Stimulated activated CD8-positive, alpha-beta memory T cell treated with anti-CD3 and anti-CD28 coated beads, Interleukin-2, amount 100 ng/mL, for 1 hour (primary cell): ENCODE results near the gene CDH4.

Source experiments
- DNase-seq, 2 donors: peaks; one replicate each; pipeline ENCODE4 v3.0.0-alpha.2; 2020; ENCODE audit warnings: low read depth in 2 of 2

CDH4 gene

DNA sequence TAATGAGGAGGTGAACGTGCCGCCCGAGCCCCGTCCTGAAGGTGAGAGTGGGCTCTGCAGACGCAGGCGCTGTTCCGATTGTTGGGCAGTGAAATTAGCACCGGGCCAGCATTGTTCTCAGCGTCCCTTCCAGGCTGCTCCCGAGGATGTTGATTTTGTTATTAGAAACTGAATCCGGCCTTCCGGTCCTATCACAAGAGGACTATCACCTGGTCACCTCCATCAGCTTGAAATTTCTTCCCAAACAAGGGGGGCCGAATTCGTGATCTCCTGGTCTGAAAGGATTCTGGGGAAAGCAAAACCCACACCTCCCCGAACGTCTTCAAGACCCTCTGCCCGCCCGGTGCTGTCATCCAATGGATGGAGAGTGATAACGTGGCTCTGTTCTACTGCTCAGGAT, 627.6 kb downstream of the CDH4 start:
- DNase-seq = no peak

DNA sequence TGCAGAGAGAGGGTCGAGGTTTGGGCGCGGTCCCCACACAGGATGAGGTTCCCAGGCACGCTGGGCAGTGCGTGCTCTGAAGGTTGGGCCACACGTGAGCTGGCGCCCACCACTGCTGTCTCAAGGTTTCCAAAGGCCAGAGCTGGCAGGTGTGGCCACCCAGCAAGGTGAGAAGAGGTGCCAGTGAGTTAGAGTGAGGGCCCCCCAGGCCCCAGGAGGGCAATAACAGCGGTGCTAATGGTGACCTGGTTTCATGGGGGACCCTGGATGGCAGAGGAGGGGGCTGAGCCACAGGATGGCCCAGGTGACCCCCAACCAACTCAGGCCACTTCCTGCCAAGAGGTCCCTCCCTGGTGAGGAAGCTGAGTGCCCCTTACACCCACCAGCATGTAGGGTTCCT, 628.6 kb downstream of the CDH4 start:
- no peak for DNase-seq

DNA sequence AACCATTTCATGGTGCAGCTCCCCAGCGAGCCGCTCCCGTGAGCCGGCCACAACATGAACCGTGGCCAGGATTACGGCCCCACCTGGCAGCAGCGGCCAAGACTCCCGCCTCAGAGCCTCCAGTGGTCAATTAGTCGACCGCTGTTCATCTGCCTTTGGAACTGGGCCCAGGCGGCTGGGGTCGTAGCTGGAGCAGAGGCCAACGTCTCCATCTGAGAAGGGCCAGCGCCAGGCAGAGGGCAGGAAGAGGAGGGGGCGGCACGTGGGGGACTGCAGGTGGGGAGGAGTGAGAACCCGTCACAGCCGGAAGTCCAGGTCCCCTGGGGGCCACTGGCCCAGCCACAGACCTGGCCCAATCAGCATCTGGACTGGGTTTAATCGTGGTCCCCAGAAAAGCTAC, 629.4 kb downstream of the CDH4 start:
- no peak for DNase-seq

DNA sequence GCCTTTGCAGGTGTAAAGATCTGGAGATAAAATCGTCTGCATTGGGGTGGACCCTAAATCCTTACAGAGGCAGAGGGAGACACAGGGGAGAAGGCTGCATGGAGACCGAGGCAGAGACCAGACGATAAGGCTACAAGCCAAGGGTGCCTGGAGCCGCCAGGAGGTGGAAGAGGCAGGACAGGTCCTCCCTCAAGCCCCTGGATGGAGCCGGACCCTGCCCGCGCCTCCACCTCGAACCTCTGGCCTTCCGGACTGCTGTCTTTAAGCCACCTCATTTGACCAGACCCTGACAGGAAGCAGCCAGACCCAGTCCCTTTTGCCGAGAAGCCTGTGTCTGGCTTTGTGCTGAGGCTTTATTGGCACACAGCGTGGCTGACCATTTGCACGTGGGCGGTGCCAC, 629.8 kb downstream of the CDH4 start:
- no peak for DNase-seq

DNA sequence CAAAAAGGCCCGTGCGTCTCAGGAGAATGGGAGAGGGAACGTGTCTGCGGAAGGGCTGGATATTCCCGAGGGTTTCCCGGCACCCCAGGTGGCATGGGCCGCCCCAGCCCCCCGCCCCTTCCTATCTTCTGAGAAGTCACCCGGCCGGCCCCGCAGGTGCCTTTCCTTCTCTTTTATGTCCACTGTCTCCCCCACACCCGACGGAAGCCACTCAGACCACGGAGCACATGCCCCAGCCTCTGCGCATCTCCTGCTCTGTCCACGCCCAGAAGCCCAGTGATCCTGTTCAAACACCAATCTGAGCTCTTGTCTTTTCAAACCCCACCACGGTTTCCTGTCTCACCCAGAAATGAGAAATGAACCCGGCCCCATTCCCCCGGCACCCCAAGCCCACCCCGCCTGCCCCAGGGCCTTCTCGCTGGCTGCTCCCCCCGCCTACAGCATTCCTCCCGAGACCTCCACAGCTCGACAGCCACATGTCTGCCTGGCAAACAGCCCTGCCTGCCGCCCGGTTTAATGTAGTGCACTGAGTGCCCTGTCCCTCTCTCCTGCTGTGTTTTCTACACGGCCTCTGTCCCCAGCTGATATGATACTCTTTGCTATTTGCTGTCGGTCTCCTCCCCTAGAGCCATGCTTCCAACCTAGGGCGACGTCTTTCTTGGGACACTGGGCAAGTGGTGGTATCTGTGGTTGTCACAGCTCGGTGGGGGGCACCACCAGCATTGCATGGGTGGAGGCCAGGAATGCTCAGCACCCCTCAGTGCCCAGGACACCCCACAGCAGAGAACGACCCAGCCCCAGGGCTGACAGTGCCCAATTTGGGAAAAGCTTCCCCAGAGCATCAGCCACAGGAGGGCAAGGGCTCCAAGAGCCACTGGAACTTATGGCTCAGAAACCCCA, 630.9 kb downstream of the CDH4 start:
- no peak for DNase-seq

DNA sequence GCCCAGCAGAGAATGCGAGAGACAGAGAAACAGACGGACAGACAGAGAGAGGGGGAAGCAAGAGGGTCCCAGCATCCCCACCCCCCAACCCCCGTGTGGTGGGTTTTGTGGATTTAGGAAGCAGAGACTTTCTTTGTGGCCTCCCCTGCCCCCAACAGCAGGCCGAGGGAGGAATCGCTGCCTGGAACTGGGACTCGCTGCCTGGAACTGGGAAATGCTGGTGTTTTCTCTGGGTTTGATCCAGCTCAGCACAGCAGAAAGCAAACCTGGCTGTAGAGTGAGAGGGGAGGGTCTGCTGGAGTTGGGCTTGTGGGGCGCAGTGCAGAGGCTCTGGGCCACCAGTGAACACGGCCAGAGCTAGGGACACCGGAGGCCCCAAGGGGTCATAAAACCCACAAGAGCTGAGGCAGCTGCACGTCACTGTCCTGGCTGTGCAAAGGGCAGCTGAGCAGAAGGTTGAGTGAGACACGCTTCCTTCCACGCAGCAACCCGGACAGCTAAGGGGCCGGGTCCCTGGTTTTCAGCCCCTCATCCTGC, 631.9 kb downstream of the CDH4 start:
- DNase-seq = no peak

DNA sequence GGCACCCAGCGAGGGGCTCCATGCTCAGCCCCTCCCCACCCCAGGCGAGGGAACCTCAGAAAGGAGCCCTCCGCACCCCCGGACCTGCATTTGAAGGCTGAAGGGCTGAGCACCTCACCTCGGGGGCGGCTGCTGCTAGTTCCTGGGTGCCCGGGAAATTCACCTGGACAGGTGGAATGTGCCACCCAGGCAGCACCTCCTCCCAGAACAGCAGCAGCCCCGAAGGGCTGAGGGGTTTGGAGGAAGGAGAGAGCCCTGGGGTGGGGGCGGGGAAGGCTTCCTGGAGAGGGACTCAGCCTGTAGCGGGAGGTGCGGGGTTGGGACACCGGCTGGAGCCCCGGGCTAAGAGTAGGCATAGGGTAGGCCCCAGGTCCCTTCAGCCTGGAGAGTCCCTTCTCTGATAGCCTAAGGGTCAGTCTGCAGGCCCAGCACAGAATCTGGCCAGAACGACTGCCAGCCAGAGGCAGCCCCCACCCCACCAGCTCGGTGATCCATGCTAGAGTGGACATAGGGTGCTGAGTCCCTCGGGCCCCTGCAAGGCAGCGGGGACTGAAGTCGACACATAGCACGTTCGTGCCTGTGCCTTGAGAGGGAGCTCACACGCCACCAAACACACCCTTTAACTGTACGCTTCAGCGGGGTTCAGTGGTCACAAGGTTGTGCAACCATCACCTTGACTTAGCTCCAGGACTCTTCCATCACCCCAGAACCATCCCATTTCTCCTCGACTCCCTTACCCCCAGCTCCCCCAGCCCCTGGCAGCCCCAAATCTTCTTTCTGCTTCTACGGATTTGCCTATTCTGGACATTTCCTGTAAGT, 632.7 kb downstream of the CDH4 start:
- no peak for DNase-seq

DNA sequence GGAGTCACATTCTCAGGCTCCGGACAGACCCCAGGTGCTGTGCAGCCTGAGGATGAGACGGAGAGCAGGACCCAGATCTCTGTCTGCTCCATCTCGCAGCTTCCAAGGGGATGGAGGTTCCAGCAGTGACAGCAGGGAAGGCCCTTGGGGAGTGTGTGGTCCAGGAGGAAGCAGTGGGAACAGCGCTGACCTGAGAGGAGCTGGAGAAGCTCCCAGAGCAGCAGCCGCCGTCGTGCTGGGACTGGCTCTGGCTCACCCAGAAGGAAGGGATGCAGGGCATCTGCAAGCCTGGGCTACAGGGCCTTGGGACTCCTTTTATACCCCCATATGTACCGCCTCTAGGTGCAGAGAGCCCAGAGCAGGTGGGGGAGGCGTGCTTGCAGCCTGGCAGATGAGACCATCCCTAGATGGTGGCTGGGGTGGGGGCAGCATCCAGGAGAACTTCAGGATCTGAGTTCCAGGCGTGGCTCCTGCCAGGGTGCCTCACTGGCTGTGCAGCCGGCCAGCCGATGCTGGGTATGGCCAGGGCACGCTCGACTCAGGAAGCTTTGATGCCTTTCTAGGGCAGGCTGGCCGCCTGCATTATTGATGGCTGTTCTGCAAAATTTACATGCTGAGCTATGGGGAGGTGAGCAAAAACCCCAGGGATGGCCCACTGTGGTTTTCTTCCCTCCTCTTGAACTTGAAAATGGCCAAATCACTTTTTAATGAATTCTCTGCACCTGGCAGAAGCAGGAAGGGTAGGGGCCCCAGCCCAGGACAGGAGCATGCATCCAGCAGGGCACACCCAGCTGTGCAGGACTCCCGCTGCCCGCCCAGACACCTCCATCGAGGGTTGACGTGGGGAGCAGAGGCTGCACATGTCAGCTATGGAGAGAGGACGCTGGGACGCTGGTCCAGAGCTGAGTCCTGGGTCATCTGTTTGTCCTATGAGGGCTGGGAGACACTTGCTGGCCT, 634.0 kb downstream of the CDH4 start:
- DNase-seq = no peak

DNA sequence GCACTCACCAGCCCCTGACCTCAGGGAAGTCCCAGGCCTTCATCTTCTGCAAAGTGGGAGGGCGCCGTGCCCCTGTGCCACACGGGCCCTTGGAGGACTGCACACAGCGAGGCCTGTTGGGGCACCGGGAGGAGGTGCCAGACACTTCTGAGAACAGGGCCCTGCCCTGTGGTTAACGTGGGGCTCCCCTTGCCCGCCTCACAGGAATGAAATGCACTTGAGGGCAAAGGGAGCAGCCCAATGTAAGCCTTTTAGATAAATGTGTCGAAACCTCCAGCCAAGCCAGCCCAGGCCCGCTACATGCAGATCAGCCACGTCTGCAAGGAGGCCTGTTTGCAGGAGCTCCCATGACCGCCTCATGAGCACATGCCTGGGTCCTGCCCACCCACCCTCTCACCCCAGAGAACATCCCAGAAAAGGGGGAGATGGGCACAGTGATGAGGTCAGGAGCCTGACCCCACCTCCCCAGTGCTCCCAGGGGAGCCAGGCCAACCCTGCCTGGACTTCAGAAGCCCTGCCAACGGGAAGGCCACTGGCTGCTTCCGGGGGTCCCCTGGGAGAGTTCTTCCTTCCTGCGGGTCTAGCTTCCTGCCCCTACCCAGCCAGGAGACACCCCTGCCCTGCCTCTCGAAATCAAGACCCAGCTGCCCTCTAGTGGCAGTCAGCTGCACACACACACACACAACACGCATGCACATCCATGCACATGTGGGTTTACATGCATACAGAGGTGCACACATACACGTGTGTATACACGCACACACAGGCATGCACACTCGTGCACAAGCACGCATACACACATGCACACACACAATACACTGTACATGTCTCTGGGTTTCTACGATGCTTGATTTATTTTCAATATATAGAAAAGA, 634.9 kb downstream of the CDH4 start:
- no peak for DNase-seq

DNA sequence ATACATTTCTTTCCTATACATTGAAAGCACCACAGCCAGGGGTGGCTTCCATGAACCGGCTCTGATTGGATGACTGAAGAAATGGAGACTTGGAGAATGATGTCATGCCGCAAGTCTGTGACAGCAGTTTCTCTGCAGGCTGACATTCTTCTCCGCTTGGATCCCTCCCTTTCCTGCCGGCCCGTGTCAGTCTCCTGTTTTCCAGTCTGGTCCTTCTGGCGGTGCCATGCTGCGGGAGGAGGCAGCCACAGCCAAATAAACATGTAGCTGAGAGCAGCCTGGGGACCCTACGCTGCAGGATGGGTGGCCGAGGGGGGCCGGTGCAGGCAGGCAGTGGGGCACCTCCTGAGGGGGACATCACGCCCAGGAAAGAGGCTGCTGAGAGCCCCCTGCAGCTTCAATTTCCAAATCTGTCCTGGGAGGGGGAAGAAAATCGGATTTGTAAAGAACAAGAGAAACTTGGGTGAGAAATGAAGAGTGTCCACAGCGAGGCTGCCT, 635.6 kb downstream of the CDH4 start:
- no peak for DNase-seq

DNA sequence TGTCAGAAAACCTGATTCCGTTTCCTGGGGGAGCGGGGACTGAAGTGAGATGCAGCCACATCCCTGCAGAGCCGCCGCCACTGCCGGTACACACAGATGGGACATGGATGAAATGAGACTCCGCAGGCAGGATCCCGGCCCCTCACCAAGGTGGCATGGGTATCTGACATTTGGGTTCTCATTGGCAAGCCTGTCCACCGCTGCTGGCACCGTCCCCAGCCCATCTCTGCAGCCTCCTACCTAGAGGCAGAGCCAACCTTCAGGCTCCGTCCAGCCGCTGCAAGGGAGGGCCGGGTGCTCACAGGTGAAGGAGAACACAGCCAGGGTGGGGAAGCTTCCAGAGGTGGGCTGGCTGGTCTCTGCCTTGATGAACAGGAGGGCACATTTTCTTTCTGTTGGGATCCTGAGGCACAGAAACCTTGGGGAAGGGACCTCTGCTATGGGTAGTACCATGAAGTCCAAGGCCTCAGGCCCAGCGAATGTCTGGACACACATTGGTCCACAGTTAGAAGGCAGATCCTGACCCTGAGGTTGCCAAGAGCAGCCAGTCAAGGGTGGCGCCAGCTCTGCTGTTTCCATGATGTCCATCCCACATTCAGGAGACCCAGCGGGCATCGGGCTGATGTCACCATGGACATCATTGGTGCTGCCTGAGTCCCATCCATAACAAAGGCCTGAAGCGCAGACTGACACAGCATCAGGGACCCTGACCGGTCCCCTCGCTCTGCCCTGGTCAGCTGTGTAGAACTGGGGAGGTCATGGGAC, 636.2 kb downstream of the CDH4 start:
- no peak for DNase-seq

DNA sequence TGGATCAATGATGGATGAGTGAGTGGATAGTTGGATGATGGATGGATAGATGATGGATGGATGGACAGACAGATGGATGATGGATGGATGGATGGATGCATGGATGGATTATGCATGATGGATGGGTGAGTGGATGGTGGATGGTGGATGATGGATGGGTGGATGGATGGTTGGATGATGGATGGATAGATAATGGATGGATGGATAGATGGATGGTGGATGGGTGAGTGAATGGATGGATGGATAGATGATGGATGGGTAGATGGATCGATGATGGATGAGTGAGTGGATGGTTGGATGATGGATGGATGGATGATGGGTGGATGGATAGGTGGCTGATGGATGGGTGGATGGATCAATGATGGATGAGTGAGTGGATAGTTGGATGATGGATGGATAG, 637.6 kb downstream of the CDH4 start:
- DNase-seq = no peak

DNA sequence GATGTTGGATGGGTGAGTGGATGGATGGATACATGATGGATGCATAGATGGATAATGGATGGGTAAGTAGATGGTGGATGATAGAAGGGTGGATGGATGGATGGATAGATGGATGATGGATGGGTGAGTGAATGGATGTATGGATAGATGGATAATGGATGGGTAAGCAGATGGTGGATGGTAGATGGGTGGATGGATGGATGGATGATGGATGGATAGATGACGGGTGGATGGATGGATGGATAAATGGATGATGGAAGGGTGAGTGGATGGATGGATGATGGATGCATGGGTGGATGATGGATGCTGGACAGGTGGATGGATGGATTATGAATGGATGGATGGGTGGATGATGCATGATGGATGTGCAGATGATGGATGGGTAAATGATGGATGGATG, 638.1 kb downstream of the CDH4 start:
- no peak for DNase-seq

DNA sequence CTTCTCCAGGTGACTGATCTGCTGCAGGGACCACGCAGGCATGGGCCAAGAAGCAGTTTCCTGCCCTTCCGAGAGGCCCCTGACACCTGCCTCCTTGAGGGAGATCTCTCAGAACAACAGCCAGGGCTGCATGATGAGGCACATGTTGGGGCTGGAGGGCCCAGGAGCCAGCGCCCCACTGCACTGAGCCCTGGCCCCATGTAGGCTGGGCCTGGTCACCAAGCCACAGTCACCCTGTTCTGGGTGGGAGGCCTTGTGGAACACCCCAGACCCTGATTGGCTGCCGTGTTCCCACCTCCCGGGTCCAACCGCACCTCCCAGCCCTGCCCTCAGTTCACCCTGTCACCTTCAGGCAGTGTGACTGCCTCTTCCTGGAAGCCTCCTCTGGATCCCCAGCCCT, 639.4 kb downstream of the CDH4 start:
- DNase-seq = no peak

DNA sequence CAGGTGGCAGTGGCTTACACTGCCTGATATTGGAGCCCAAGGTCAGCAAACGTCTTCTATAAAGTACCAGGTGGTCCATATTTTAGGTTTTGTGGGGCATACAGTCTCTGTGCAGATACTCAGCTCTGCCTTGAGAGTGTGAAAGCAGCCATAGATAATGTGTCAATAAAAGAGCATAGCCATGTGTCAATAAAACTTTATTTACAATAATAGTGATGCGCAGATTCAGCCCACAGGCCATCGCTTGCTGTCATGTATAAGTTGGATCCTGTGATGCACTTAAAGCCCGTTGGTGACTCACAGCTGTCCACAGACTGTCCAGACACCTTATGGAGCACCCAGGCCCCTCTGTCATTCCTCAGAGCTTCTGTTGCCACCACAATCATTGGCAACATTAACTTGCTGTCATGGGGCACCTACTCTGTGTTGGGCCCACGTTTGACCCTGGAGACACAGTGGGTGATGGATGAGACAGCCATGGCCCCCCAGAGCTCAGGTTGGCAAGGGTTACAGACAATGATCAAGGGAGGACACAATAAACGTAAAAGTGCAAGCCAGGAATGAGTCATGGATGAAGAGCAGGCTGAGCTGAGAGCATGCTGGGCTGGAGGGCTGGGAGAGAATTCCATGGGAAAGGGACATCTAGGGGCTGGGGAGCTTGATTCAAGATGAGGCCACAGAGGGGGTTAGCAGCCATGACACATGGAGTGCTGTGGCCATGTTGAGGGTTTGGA, 640.0 kb downstream of the CDH4 start:
- no peak for DNase-seq

DNA sequence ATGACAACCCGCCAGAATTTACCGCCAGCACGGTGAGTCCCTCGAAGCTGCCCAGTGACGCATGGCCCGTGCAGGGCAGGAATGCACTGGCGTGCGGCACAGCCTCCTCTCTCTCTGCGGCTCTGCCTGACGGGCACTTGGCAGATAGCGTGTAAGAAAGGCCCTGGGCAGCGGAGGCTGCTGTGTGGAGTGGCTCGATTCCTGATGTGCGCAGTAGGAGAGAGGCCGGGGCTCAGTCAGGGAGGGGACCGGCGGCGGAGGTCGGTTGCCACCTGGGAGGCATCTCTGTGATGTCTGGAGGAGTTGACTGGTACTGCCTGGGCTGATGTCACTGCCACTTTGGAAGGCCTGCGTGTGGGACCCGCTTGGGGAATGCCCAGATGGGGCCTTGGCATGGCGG, 643.0 kb downstream of the CDH4 start:
- DNase-seq = no peak

DNA sequence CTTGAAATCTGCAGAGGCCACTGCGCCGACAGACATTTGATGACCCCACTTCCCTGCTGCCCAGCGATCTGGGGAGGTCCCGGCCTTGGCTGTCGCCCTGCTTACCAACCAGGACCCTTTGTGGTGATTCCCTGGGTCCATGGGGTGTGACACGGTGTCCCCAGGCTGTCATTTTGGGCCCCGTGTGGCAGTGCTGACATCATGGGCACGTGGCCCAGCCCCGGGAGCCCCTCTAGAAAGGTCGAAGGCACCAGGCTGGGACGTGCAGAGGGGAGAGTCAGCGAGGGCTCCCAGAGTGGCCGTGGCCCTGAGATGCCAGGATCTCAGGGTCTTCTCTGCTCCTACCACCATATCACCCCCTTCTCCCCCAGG, 643.6 kb downstream of the CDH4 start:
- DNase-seq = no peak

DNA sequence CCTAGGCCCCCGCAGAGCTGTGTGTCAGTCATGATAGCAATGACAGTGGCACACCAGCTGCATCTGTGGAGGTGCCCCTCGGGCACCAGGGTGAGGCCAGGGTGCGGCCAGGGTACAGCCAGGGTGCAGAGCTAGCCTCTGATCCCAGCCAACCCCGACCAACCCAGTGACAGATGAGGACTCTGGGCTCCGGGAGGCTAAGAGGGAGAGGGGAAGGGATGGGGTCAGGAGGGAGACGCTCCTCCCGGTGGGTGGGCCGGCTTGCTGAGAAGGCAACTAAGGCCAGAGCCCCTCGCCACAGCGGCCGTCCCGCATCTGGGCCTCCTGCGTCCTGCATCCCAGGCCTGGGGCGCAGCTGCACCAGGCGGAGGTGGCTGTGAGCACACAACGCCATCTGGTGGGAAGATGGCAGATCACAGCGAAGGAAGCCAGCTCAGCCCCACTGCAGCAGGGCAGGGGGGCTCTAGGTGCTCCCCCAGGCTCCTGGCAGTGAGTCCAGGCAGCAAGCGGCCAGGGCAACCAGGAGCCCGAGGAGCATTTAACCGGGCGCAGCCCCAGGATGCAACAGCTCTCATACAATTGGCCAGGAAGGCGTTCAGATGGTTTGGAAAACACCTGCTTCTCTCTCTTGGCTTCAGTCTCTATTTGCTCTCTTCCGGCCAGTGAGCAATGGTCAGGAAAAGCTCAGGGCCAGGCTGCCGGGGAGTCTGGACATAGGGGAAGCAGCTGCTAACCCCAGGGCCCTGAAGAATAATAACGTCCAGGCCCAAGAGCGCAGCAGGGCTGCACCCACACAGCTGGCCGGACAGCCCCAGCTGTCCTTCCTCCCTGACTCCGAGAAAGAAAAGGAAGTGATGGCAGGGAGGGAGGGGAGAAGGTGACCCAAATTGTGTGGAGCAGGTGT, 644.2 kb downstream of the CDH4 start:
- no peak for DNase-seq
